ENCODE results near the gene ZHX3. TPM values are rescaled to one million over a fixed set of nuclear protein-coding genes. Genes with fewer than 3 reads are reported as not detected.
A peak's percentile ranks its signal among the peaks of the same experiment; 100 is the strongest.

The ZHX3 gene
- total RNA-seq, 1 donor from 2014 or later = 53.3 TPM

- DNase-seq (ENCODE audit: low spot score in 2 of 2) = peak in 1 of 2 donors; percentile 91
- Histone ChIP-seq H3K9me3 (no peaks in the 10 kb centered on the region), H3K4me3 (peak overlapping the region; percentile 48 to 55), H3K4me1 (peaks cover 4 to 9% of the 10 kb centered on the region in 2 donors), H3K27ac (peak overlapping the region; percentile 81 to 82), H3K36me3 (no peaks in the 10 kb centered on the region), H3K27me3 (no peaks in the 10 kb centered on the region)
- TF ChIP-seq CTCF (IDR thresholded peaks at IDR 0.05) = peak; percentile 98 to 99 (median 99)
- intact Hi-C loops (cut with DNase I) = loop anchor here (1.0 to 10.0 kb wide), 7 partner anchors 23 to 835 kb away; partner anchors contain the start of gene ZHX3
Measured at GRCh38 chr20:41339957-41340326, 22.4 kb upstream of the ZHX3 start.

- Histone ChIP-seq H3K27me3 (no peaks in the 10 kb centered on the region), H3K36me3 (no peaks in the 10 kb centered on the region), H3K27ac (no peak overlapping the region), H3K9me3 (no peaks in the 10 kb centered on the region), H3K4me1 (peaks cover 4 to 9% of the 10 kb centered on the region in 2 donors), H3K4me3 (no peak overlapping the region)
- DNase-seq (ENCODE audit: low spot score in 2 of 2) = no peak
- intact Hi-C loops (cut with DNase I) = loop anchor here (10.0 kb wide), 1 partner anchor 832 kb away; no protein-coding TSS in a partner anchor
- TF ChIP-seq CTCF (IDR thresholded peaks at IDR 0.05) = no peak
Measured at GRCh38 chr20:41336711-41337492, 19.4 kb upstream of the ZHX3 start.

- Histone ChIP-seq H3K4me3 (no peak overlapping the region), H3K27me3 (no peaks in the 10 kb centered on the region), H3K9me3 (no peaks in the 10 kb centered on the region), H3K27ac (no peak overlapping the region), H3K36me3 (no peaks in the 10 kb centered on the region), H3K4me1 (peaks cover 4 to 6% of the 10 kb centered on the region in 2 donors)
- no peak for DNase-seq (ENCODE audit: low spot score in 2 of 2)
- TF ChIP-seq CTCF (IDR thresholded peaks at IDR 0.05) = no peak
- intact Hi-C loops (cut with DNase I) = loop anchor here (10.0 kb wide), 1 partner anchor 831 kb away; no protein-coding TSS in a partner anchor
Measured at GRCh38 chr20:41335591-41335990, 18.1 kb upstream of the ZHX3 start.

GRCh38 chr20:41334443-41335421, 17.2 kb upstream of the ZHX3 start:
- TF ChIP-seq CTCF (IDR thresholded peaks at IDR 0.05) = no peak
- no peaks in the 10 kb centered on the region for H3K27me3 ChIP-seq
- DNase-seq (ENCODE audit: low spot score in 2 of 2) = no peak
- H3K4me1 ChIP-seq = peaks cover 4 to 7% of the 10 kb centered on the region in 2 donors
- peak overlapping the region in 1 of 2 donors; percentile 40 for H3K27ac ChIP-seq
- no peaks in the 10 kb centered on the region for H3K9me3 ChIP-seq
- H3K36me3 ChIP-seq = no peaks in the 10 kb centered on the region
- intact Hi-C loops (cut with DNase I) = loop anchor here (10.0 kb wide), 1 partner anchor 830 kb away; no protein-coding TSS in a partner anchor
- no peak overlapping the region for H3K4me3 ChIP-seq

GRCh38 chr20:41334036-41334435, 16.5 kb upstream of the ZHX3 start:
- Histone ChIP-seq H3K4me3 (no peak overlapping the region), H3K36me3 (no peaks in the 10 kb centered on the region), H3K27me3 (no peaks in the 10 kb centered on the region), H3K27ac (peak overlapping the region in 1 of 2 donors; percentile 40), H3K4me1 (peaks cover 6 to 8% of the 10 kb centered on the region in 2 donors), H3K9me3 (no peaks in the 10 kb centered on the region)
- intact Hi-C loops (cut with DNase I) = loop anchor here (10.0 kb wide), 1 partner anchor 829 kb away; no protein-coding TSS in a partner anchor
- TF ChIP-seq CTCF (IDR thresholded peaks at IDR 0.05) = no peak
- no peak for DNase-seq (ENCODE audit: low spot score in 2 of 2)
